Stimulated activated CD8-positive, alpha-beta memory T cell treated with anti-CD3 and anti-CD28 coated beads, Interleukin-4, amount 100 ng/mL, for 1 hour (primary cell): ENCODE measurements around the gene CNTNAP2.

ENCODE experiments used
- DNase-seq, 2 donors: peaks; one replicate each; pipeline ENCODE4 v3.0.0-alpha.2; 2020; ENCODE audit warnings: low read depth in 2 of 2, low spot score in 1 of 2

The CNTNAP2 gene

GRCh38 chr7:146414373-146414772, 297.8 kb downstream of the CNTNAP2 start:
- no peak for DNase-seq

DNA sequence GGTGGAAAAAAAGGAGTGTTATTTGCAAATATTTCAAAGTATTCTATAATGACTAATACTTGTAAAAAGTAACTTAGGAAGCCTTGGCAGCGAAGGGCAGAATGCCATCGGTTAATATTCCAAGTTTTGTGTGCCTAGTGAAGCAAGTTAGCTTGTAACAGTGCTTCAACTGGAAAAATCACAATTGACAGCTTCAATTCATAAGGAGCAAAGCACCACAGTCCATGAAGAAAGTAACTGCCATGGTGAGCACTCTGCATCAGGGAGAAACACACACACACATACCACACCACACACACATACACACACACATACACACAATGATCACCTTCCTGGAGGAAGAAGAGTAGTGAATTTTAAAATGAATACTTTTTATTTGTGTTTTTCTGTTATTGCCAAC, 298.3 kb downstream of the CNTNAP2 start:
- DNase-seq, result no peak

DNA sequence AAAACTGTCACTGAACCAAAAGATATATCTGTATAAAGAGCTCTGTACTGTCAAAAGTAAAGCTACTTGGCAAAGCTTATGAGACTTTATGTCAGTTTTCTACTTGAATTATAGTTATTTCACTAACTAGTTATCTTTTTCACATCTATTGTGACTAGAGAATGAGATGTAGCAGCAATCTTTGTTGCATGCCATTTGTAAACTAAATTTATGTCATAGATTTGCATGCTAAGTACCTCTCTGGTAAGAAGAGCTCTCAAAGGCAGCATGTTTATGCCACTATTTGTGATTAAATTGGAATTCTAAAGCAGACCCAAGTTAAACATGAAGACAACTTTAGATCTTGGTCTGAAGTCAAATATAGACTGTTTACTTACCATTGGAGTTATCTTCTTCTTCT, 300.6 kb downstream of the CNTNAP2 start:
- no peak for DNase-seq

GRCh38 chr7:146423446-146423845, 306.8 kb downstream of the CNTNAP2 start:
- no peak for DNase-seq

DNA sequence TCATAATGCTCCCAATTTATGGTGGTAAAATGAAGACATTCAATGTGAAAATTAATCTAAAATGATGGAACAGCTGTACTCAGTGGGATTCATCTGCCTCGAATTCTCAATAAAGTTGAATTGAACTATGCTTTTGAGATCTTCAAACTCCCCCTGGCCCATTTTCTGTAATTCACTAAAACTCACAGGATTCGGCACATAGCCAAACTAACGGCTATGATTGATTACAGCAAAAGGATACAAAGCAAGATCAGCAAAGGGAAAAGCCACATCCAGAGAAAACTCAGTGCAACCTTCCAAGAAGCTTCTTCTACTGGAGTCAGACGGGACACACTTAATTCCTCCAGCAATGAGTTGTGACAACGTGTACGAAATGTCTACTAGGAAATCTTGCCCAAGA, 307.5 kb downstream of the CNTNAP2 start:
- DNase-seq, result no peak

GRCh38 chr7:146433501-146433900, 316.9 kb downstream of the CNTNAP2 start:
- no peak for DNase-seq

DNA sequence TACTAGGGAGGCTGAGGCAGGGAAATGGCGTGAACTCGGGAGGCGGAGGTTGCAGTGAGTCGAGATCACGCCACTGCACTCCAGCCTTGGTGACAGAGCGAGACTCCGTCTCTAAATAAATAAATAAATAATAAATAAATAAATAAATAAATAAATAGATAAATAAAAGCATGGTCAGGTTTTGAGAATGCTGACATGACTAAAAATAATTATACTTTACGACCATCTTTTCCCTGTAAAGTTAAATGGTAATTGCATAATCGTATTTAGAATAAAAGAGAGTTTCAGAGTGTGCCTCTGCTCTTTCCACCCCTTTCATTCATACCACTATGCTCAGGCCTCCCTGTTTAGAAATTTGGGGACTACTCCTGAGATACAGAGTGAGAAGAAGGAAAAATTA, 326.5 kb downstream of the CNTNAP2 start:
- DNase-seq, result no peak

GRCh38 chr7:146449625-146450024, 333.0 kb downstream of the CNTNAP2 start:
- DNase-seq, result no peak

DNA sequence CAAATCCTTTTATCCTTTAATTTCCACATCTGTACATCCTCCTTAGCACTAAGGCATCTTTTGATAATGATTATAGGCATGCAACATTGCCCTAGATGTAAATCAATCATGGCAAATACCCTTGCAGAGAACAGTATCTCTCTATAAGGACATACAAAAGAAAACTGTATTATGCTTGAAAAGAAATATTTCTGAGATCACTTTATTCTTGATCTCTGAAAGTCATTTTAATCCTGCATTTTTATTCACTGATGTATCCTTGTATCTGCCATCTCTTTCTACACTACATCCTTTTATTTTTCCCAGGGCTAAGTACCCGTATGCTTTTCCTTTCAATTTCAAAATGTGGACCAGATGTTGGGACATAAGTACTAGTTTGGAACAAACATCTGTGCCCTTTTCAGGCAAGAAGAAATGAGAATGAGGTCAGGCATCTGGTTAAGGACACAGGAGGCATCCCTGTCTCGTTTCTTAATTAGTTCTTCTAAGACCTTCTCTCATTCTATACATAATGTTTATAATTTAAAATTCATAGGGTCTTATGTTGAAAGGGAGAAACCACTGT, 338.6 kb downstream of the CNTNAP2 start:
- no peak for DNase-seq

- DNase-seq, result no peak
Measured at GRCh38 chr7:146479040-146479439, 362.4 kb downstream of the CNTNAP2 start.

DNA sequence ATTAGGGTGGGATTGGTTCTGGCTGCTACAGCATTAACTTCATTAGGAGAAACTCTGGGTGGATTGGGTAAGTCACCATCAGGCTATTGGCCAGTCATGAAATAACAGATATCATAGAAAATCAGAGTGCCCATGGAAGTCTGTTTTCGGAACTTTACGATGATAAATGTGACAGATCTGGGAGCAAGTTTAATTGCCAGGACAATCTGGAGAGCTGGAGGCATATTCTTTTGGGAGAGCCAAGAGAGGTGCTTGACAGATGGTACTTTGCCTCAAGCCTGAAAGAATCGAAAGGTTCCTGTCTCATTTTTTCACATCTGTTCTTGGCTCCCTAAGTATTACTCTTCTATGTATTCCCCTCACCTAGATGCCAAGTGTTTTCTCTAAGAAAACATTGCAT, 369.9 kb downstream of the CNTNAP2 start:
- DNase-seq, result no peak

- no peak for DNase-seq
Measured at GRCh38 chr7:146492017-146492416, 375.4 kb downstream of the CNTNAP2 start.

- no peak for DNase-seq
Measured at GRCh38 chr7:146494952-146495596, 378.5 kb downstream of the CNTNAP2 start.

DNA sequence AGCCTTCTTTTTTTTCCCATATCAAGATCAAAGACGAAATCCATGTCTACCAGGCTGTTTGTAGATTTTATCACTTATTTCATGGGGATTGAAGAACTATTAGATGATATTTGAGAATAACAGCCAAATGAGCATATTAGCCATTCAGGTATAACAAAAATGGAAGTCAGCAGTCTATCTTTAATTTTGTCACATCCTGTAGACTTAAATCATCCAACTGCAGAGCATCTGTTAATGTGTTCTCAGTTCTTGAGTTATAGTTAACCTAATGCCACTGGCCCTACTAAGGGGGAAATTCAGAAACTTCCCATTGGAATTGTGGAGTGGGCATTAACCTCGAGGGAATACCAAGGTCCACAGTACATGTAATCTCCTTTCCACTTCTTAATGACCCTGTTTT, 380.1 kb downstream of the CNTNAP2 start:
- DNase-seq, result no peak

- DNase-seq, result no peak
Measured at GRCh38 chr7:146499970-146500369, 383.4 kb downstream of the CNTNAP2 start.

DNA sequence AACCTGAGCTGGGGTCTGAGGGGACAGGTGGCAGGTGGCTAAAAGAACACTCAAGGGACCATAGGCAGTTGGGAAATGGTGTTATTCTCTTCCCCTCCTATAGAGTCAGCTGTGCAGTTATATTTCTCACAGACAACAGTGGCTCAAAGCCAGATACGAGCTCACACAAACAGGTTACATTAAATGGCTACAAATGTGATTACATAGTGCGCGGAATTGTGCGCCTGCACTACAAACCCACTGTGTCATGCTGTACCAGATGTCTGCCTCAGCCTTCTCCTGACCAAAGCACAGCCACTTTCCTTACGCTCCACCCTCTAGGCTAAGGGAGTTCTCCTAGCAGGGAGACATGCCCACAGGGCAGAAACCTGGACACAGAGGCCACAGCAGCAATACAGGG, 387.2 kb downstream of the CNTNAP2 start:
- DNase-seq, result no peak

DNA sequence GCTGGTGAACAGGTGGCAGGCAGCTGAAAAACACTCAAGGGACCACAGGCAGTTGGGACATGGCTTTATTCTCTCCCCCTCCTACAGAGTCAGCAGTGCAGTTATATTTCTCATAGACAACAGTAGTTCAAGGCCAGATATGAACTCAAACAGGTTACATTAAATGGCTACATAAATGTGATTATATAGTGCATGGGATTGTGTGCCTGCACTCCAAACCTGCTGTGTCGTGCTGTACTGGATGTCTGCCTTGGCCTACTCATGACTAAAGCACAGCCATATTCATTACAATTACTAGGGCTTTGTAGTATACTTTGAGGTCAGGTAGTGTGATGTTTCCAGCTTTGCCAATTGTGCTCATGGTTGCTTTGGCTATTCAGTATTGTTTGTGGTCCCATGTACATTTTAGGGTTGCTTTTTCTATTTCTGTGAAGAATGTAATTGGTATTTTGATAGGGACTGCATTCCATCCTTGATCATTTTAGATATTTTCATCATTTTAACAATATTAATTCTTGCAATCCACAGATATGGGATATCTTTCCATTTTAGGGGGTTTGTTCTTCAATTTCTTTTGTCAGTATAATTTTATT, 393.6 kb downstream of the CNTNAP2 start:
- DNase-seq, result no peak

- no peak for DNase-seq
Measured at GRCh38 chr7:146514304-146514703, 397.7 kb downstream of the CNTNAP2 start.

DNA sequence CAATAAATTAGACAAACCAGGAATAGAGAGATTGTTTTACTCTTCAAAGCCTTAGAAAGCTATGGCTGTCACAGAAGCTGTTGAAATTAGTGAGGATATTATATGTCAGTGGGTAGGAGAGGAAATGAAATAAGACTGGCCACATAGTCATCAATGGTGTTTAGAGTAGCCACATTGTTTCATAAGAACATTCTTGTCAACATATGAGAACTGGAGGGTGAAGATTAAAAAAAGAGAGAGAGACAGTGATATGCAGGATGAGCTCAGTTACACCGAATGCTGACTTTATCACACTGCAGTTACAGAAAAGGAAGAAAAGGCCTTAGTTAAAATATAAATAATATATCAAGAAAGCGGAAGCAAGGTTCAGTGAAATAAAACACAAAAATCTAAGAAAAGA, 412.0 kb downstream of the CNTNAP2 start:
- no peak for DNase-seq

DNA sequence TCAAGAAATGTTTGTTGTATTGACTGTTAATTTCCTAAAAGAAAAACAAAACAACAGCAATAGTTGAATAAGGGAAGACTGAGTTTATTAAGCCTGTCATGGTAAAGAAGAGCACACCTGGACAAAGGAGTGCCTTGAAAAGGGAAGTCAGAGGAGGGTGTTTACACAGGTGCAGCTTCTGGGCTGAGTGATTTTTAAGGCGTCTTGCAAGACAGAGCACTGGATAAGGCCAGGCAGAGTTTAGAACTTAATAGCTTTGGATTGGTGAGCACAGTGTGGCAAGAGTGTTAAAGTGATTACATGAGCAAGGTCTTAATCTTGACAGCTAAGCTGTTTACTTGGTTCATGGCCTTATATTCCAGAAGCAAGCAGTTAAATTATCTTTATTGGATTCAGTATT, 423.2 kb downstream of the CNTNAP2 start:
- DNase-seq, result no peak

GRCh38 chr7:146542101-146542500, 425.5 kb downstream of the CNTNAP2 start:
- DNase-seq, result no peak

DNA sequence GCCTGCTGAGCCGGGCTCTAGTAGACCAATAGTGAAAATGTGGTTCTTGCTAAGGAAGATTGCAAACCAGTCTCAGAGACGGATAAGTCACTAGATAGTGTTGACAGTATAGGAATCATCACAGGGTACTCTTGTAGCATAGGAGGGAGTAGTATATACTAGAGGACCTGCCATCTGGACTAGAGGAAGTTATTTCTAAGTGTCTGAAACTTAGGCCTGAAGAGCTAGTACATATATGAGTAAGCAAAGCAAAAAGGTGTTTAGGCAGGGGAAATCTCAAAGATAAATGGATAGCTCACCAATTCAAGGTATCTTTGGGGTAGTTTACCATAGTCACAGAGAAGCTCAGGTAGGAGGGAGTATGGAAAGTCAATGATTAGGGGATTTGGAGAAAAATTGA, 428.1 kb downstream of the CNTNAP2 start:
- DNase-seq, result no peak

DNA sequence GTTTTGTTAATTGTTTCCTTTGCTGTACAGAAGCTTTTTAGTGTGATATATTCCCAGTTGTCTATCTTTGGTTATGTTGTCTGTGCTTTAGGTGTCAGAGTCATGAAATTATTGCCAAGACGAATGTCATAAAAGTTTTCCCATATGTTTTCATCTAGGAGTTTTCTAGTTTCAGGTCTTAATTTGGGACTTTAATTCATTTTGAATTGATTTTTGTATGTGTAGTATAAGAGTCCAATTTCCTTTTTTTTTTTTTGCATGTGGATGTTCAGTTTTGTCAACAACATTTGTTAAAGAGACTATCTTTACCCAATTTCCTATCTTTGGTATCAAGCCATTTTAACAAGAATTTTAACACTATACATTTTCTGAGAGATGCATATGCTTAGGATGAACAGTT, 432.2 kb downstream of the CNTNAP2 start:
- DNase-seq, result no peak
